Lower leg skin (tissue), 3 donors: ENCODE measurements around the gene JMJD1C.

Experiments used
- POLR2A ChIP-seq, 2 donors: fragments of 450-650 bp; IDR thresholded peaks; one replicate each; pipeline ENCODE4 v1.6.1; 2016 to 2017; ENCODE audit warnings: antibody characterized with exemption in 2 of 2, mild to moderate bottlenecking in 1 of 2, moderate library complexity in 1 of 2
- TF ChIP-seq, protein P1 (sequence below), 3 donors: fragments of 450-650 bp; IDR thresholded peaks; one replicate each; pipeline ENCODE4 v1.5.1; 2016; ENCODE audit warnings: antibody characterized with exemption in 3 of 3, mild to moderate bottlenecking in 3 of 3, moderate library complexity in 2 of 3

- TF ChIP-seq, protein P1, sequence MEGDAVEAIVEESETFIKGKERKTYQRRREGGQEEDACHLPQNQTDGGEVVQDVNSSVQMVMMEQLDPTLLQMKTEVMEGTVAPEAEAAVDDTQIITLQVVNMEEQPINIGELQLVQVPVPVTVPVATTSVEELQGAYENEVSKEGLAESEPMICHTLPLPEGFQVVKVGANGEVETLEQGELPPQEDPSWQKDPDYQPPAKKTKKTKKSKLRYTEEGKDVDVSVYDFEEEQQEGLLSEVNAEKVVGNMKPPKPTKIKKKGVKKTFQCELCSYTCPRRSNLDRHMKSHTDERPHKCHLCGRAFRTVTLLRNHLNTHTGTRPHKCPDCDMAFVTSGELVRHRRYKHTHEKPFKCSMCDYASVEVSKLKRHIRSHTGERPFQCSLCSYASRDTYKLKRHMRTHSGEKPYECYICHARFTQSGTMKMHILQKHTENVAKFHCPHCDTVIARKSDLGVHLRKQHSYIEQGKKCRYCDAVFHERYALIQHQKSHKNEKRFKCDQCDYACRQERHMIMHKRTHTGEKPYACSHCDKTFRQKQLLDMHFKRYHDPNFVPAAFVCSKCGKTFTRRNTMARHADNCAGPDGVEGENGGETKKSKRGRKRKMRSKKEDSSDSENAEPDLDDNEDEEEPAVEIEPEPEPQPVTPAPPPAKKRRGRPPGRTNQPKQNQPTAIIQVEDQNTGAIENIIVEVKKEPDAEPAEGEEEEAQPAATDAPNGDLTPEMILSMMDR (IDR thresholded peaks at IDR 0.05) = no peak
- no peak for TF ChIP-seq POLR2A (IDR thresholded peaks at IDR 0.05)
These were observed 122.3 kb downstream of the JMJD1C start for GRCh38 chr10:63343476-63343875.
